GM23338 (cell line): Measurements from ENCODE around the gene TCP11. TPM values are rescaled to one million over a fixed set of nuclear protein-coding genes. Genes with fewer than 3 reads are reported as not detected.

ENCODE experiments used
- ATAC-seq: fragments of 200-7000 bp; cut with Tn5 transposase; 3 replicates; pipeline ENCODE4 v1.9.1; 2020
- DNase-seq: peaks from one replicate; pipeline ENCODE4 v3.0.0-alpha.2; 2015; ENCODE audit warnings: low spot score
- H2AFZ ChIP-seq: fragments of 200-600 bp; sonication (generic); 2 replicates; pipeline ENCODE4 v1.8.0; 2016; ENCODE audit warnings: antibody characterized with exemption, mild to moderate bottlenecking, moderate library complexity
- H3F3A ChIP-seq: fragments of 200-600 bp; sonication (generic); replicated peaks from 2 replicates; pipeline ENCODE4 v1.8.0; 2017; ENCODE audit warnings: antibody characterized with exemption, mixed run types, low read depth
- H3K27ac ChIP-seq: fragments of 200-600 bp; sonication (generic); 2 replicates; pipeline ENCODE4 v1.6.1; 2016; ENCODE audit warnings: low read depth
- H3K27me3 ChIP-seq: fragments of 200-600 bp; sonication (generic); 2 replicates; pipeline ENCODE4 v1.8.0; 2016; ENCODE audit warnings: mild to moderate bottlenecking, mixed run types, moderate library complexity; ENCODE audit not compliant: insufficient read depth
- H3K36me3 ChIP-seq: fragments of 200-600 bp; sonication (generic); 2 replicates; pipeline ENCODE4 v1.8.0; 2016; ENCODE audit warnings: mild to moderate bottlenecking; ENCODE audit not compliant: insufficient read depth
- H3K4me1 ChIP-seq: fragments of 200-600 bp; sonication (generic); 2 replicates; pipeline ENCODE4 v1.8.0; 2016; ENCODE audit warnings: mild to moderate bottlenecking, moderate library complexity; ENCODE audit not compliant: insufficient read depth
- H3K4me2 ChIP-seq: fragments of 200-600 bp; sonication (generic); 2 replicates; pipeline ENCODE4 v1.7.1; 2017; ENCODE audit warnings: mixed run types
- H3K4me3 ChIP-seq: fragments of 200-600 bp; sonication (generic); 2 replicates; pipeline ENCODE4 v1.6.1; 2016; ENCODE audit warnings: mixed run types
- H3K79me2 ChIP-seq: fragments of 200-600 bp; sonication (generic); replicated peaks from 2 replicates; pipeline ENCODE4 v1.8.0; 2017; ENCODE audit warnings: mild to moderate bottlenecking; ENCODE audit not compliant: insufficient read depth
- H3K9me2 ChIP-seq: fragments of 200-600 bp; sonication (generic); 2 replicates; pipeline ENCODE4 v1.8.0; 2017; ENCODE audit not compliant: insufficient read depth
- H4K20me1 ChIP-seq: fragments of 200-600 bp; sonication (generic); replicated peaks from 2 replicates; pipeline ENCODE4 v1.8.0; 2017; ENCODE audit warnings: mild to moderate bottlenecking; ENCODE audit not compliant: insufficient read depth
- H3K27ac Mint-ChIP-seq: 2 replicates; pipeline ENCODE4 v1.8.0; 2020; ENCODE audit warnings: inconsistent platforms, mild to moderate bottlenecking, moderate library complexity, mixed read lengths
- H3K27me3 Mint-ChIP-seq: 3 replicates; pipeline ENCODE4 v1.8.0; 2022; ENCODE audit warnings: low read depth, mild to moderate bottlenecking, moderate library complexity, mixed read lengths, inconsistent platforms; ENCODE audit not compliant: insufficient read depth, poor library complexity
- H3K36me3 Mint-ChIP-seq: 3 replicates; pipeline ENCODE4 v1.8.0; 2021; ENCODE audit warnings: low read depth, mild to moderate bottlenecking, inconsistent platforms, moderate library complexity, mixed read lengths
- H3K4me1 Mint-ChIP-seq: 3 replicates; pipeline ENCODE4 v1.8.0; 2020; ENCODE audit warnings: mild to moderate bottlenecking, inconsistent platforms, mixed read lengths
- H3K4me3 Mint-ChIP-seq: 3 replicates; pipeline ENCODE4 v1.8.0; 2021; ENCODE audit warnings: moderate library complexity, mild to moderate bottlenecking, inconsistent platforms, mixed read lengths
- H3K9me3 Mint-ChIP-seq: 3 replicates; pipeline ENCODE4 v1.8.0; 2020; ENCODE audit warnings: moderate library complexity, mild to moderate bottlenecking, inconsistent platforms, mixed read lengths
- CREB1 ChIP-seq: fragments of 250-450 bp; sonication (Bioruptor Pico); IDR thresholded peaks from 2 replicates; pipeline ENCODE4 v1.5.0; 2020; ENCODE audit warnings: low read depth, mild to moderate bottlenecking, moderate library complexity
- CTCF ChIP-seq, 2 experiments: fragments of 200-600 bp in 1 of 2; sonication (generic) in 1 of 2; conservative IDR thresholded peaks; 2 replicates each; pipeline versions ENCODE4 v1.5.1 to v1.6.1; 2016 to 2017; ENCODE audit warnings: antibody characterized with exemption in 2 of 2, low read depth in 2 of 2, mild to moderate bottlenecking in 2 of 2, moderate library complexity in 1 of 2
- ETS1 ChIP-seq: IDR thresholded peaks from 2 replicates; pipeline ENCODE4 v1.6.1; 2016; ENCODE audit warnings: antibody characterized with exemption
- EZH2 ChIP-seq: fragments of 200-600 bp; sonication (generic); IDR thresholded peaks from one replicate; pipeline ENCODE4 v1.8.0; 2017; ENCODE audit warnings: antibody characterized with exemption, mild to moderate bottlenecking, low read depth; ENCODE audit not compliant: unreplicated experiment
- EZH2phosphoT487 ChIP-seq: fragments of 200-600 bp; sonication (generic); IDR thresholded peaks from one replicate; pipeline ENCODE4 v1.8.1; 2018; ENCODE audit warnings: antibody characterized with exemption; ENCODE audit not compliant: unreplicated experiment
- JUNB ChIP-seq: IDR thresholded peaks from one replicate; pipeline ENCODE4 v1.6.1; 2016; ENCODE audit warnings: antibody characterized with exemption; ENCODE audit not compliant: unreplicated experiment
- NANOG ChIP-seq: IDR thresholded peaks from 2 replicates; pipeline ENCODE4 v1.6.1; 2016; ENCODE audit warnings: antibody characterized with exemption, borderline replicate concordance
- POLR2AphosphoS5 ChIP-seq: IDR thresholded peaks from 2 replicates; pipeline ENCODE4 v1.6.1; 2016; ENCODE audit warnings: antibody characterized with exemption, low read depth
- REST ChIP-seq: IDR thresholded peaks from one replicate; pipeline ENCODE4 v1.6.1; 2018; ENCODE audit warnings: antibody characterized with exemption; ENCODE audit not compliant: unreplicated experiment
- STAT1 ChIP-seq: IDR thresholded peaks from one replicate; pipeline ENCODE4 v1.6.1; 2016; ENCODE audit warnings: antibody characterized with exemption; ENCODE audit not compliant: unreplicated experiment
- ZNF114 ChIP-seq: fragments of 250-450 bp; sonication (Bioruptor Pico); IDR thresholded peaks from 2 replicates; pipeline ENCODE4 v1.5.0; 2020; ENCODE audit warnings: mild to moderate bottlenecking, moderate library complexity
- ZNF331 ChIP-seq: fragments of 250-450 bp; sonication (Bioruptor Pico); IDR thresholded peaks from 2 replicates; pipeline ENCODE4 v1.5.0; 2020; ENCODE audit warnings: low read depth, mild to moderate bottlenecking, moderate library complexity
- ZNF462 ChIP-seq: fragments of 250-450 bp; sonication (Bioruptor Pico); IDR thresholded peaks from 2 replicates; pipeline ENCODE4 v1.5.0; 2020; ENCODE audit warnings: mild to moderate bottlenecking, moderate library complexity
- polyA plus RNA-seq: library from polyadenylated mRNA; unstranded; fragments of >200 nt; fragmentation: Nextera tagmentation; extraction: Ambion mirVana; gene quantifications from 2 replicates; pipeline ENCODE4 v1.2.1, GENCODE V29; 2016
- total RNA-seq: library from RNA; depleted of rRNA; stranded (reverse); fragments of >200 nt; shearing (Covaris generic); gene quantifications from 2 replicates; pipeline ENCODE4 v1.2.3, GENCODE V29; 2014

Gene TCP11
- total and polyA plus RNA-seq, 2 experiments from 2014 or later, result not detected

GRCh38 chr6:35186571-35186970 is 45.4 kb upstream of the TCP11 start:
- H3F3A ChIP-seq, result peaks cover 5% of the 10 kb centered on the region; the same call in 1 of the 2 replicates
- no peak overlapping the region for H3K27ac ChIP-seq
- H3K4me1 ChIP-seq, result no peaks in the 10 kb centered on the region; the same call in 1 of the 2 replicates
- no peaks in the 10 kb centered on the region; the same call in 1 of the 2 replicates for H4K20me1 ChIP-seq
- Mint-ChIP-seq H3K4me3 (no peak overlapping the region), H3K36me3 (no peaks in the 10 kb centered on the region), H3K4me1 (peaks cover 8% of the 10 kb centered on the region; the same call in 2 of the 3 replicates), H3K9me3 (0 out of 3 replicates have a peak, but pooled peaks cover 4% of the 10 kb centered on the region), H3K27ac (no peak overlapping the region), H3K27me3 (peaks cover 11% of the 10 kb centered on the region)
- DNase-seq, result no peak
- H3K79me2 ChIP-seq, result no peaks in the 10 kb centered on the region
- no peaks in the 10 kb centered on the region; the same call in 1 of the 2 replicates for H3K9me2 ChIP-seq
- H2AFZ ChIP-seq, result no peak overlapping the region
- peaks cover 20% of the 10 kb centered on the region for H3K27me3 ChIP-seq
- TF ChIP-seq ZNF462 (CRISPR knock-in tag), result no peak
- TF ChIP-seq REST, result no peak
- TF ChIP-seq POLR2AphosphoS5, result no peak
- TF ChIP-seq NANOG, result no peak
- TF ChIP-seq CTCF (conservative IDR thresholded peaks at IDR 0.05; ENCODE audit: low read depth in 2 of 2), result no peak
- TF ChIP-seq ZNF114 (CRISPR knock-in tag), result no peak
- no peak for TF ChIP-seq EZH2phosphoT487
- TF ChIP-seq JUNB, result no peak
- TF ChIP-seq STAT1, result no peak
- no peak for TF ChIP-seq ETS1
- TF ChIP-seq CREB1 (CRISPR knock-in tag), result no peak
- TF ChIP-seq EZH2, result no peak
- no peak for TF ChIP-seq ZNF331
- H3K4me2 ChIP-seq, result no peak overlapping the region
- H3K4me3 ChIP-seq, result no peak overlapping the region
- ATAC-seq, result no peak
- H3K36me3 ChIP-seq, result no peaks in the 10 kb centered on the region
